ENCODE measurements around the gene ATP11A.

The ATP11A gene

DNA sequence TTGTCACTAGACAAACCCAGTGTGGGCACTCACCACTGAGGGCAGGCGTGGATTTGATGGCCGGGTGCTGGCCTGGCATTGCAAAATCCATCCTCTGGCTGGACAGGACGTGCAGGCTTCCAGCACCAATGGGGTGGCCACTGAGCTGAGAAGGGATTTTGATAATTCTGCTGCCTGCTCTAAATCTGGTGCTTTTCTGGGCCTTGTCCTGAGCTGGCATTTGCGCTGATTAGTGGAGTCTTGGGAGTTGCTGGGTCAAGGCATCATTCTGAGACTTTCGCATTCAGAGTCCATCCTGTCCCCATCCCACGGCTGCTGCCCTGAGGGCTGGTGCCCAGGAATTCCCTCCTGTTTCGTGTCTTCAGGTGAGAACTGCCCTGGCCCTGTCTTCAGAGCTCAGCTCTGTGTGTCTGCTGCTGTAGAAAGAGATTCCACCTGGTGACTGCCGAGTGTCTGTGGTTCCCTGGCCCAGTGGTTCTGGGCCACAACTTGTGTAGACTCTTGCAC, 213.3 kb downstream of the ATP11A start:
- CTCF ChIA-PET: interaction anchor here (0.7 kb wide), 1 partner anchor 29 kb away, joined by 3 read pairs; no protein-coding TSS in a partner anchor
- TF ChIP-seq, protein P1, sequence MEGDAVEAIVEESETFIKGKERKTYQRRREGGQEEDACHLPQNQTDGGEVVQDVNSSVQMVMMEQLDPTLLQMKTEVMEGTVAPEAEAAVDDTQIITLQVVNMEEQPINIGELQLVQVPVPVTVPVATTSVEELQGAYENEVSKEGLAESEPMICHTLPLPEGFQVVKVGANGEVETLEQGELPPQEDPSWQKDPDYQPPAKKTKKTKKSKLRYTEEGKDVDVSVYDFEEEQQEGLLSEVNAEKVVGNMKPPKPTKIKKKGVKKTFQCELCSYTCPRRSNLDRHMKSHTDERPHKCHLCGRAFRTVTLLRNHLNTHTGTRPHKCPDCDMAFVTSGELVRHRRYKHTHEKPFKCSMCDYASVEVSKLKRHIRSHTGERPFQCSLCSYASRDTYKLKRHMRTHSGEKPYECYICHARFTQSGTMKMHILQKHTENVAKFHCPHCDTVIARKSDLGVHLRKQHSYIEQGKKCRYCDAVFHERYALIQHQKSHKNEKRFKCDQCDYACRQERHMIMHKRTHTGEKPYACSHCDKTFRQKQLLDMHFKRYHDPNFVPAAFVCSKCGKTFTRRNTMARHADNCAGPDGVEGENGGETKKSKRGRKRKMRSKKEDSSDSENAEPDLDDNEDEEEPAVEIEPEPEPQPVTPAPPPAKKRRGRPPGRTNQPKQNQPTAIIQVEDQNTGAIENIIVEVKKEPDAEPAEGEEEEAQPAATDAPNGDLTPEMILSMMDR (IDR thresholded peaks at IDR 0.05; ENCODE audit: insufficient read depth, low read length, missing control alignments): no peak
- POLR2A ChIA-PET: no interaction called here
- H3K4me3 ChIP-seq (ENCODE audit: low read depth, low read length): no peak overlapping the region
- no peak for DNase-seq (ENCODE audit: low read depth, low spot score)

DNA sequence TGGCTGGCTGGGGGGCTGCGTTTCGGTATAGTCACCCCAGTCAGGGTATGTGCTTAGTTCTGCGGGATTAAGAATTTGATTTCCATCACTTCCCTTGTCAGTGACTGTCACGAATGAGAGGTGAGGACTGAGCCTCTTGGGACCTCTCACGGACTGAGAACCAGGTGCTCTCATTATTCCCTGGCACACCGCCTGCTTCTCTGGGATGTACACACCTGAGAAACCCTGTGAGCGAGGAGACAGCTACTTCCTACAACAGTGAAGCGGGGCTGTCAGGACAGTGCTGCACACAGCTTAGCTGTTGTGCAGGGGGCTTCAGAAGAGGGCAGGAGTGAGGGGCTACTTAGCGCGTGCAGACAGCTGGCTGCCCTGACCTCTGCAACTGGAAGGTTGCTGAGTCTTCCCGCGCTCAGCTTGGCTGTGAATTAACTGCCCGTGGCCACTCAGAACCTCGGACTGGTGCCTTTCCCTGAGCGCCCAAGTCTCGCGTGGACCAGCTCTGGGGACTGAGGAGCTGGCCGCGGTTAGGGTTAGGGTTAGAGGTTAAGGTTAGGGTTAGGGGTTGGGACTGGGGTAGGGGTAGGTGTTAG, 213.9 kb downstream of the ATP11A start:
- TF ChIP-seq, protein P1 (IDR thresholded peaks at IDR 0.05; ENCODE audit: insufficient read depth, low read length, missing control alignments): no peak
- DNase-seq (ENCODE audit: low read depth, low spot score): no peak
- CTCF ChIA-PET: interaction anchor here (1.0 kb wide), 1 partner anchor 297 kb away, joined by 3 read pairs; no protein-coding TSS in a partner anchor
- H3K4me3 ChIP-seq (ENCODE audit: low read depth, low read length): no peak overlapping the region
- POLR2A ChIA-PET: no interaction called here

DNA sequence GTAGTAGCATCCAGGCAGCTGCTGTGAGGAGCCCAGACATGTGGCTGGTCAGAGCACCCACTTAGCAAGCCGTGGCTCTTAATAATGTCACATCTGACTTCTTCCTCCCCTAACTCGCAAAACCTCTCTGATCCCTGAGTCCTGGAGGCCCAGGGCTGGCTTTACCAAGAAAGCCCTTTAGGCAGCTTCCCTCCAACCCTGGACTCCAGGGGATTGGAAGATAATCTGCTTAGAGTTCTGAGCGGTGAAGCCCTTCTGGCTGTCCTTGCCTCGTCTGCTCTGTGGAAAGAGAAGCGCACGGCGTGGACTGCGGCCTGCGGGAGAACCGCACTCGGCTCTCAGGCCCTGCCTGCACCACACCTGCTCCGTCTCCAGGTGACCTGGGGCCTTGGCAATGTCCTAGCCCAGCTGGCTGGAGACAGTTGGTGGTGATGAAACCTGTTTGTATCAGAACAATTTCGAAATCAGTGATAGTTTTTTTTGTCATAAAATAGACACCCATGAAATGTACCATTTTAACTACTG, 214.7 kb downstream of the ATP11A start:
- POLR2A ChIA-PET: no interaction called here
- CTCF ChIA-PET: interaction anchor here (0.6 to 1.0 kb wide), 2 partner anchors 298 to 474 kb away, joined by 3 read pairs; no protein-coding TSS in a partner anchor
- TF ChIP-seq, protein P1 (IDR thresholded peaks at IDR 0.05; ENCODE audit: insufficient read depth, low read length, missing control alignments): no peak
- no peak overlapping the region for H3K4me3 ChIP-seq (ENCODE audit: low read depth, low read length)
- no peak for DNase-seq (ENCODE audit: low read depth, low spot score)

DNA sequence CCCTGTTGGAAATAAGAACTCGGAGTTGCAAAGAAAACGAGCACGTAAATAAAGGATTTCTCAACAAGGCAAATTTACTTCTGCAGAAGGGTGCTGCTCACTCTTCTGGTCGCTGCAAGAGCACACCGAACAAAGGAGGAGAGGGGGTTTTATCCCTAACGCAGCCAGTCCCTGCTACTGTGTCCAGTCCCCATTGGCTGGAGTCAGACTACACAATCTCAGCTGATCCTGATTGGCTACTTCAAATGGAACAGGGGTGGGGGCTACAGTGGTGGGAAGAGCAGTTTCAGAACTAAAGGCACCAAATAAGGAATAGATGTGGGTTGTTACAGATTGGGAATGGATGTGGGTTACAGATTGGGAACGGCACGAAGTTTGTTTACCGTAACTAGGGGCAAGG, 215.2 kb downstream of the ATP11A start:
- no peak for DNase-seq (ENCODE audit: low read depth, low spot score)
- CTCF ChIA-PET: no interaction called here
- no peak overlapping the region for H3K4me3 ChIP-seq (ENCODE audit: low read depth, low read length)
- TF ChIP-seq, protein P1 (IDR thresholded peaks at IDR 0.05; ENCODE audit: insufficient read depth, low read length, missing control alignments): no peak
- POLR2A ChIA-PET: no interaction called here

DNA sequence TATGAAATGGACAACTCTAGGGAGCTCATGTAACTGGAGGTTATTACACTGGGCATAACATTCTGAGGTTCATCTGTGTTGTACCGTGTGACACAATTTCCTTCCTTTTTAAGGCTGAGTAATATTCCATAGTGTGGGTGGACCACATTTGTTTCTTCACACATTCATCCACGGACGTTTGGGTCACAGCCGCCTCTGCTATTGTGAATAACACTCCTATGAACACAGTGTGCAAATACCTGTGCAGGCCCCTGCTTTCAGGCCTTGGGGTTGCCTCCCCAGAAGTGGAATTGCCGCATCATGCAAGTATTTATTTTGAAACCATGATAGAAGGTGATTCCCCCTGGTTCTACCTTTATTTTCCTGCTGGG, 215.8 kb downstream of the ATP11A start:
- no peak overlapping the region for H3K4me3 ChIP-seq (ENCODE audit: low read depth, low read length)
- POLR2A ChIA-PET: no interaction called here
- no peak for DNase-seq (ENCODE audit: low read depth, low spot score)
- TF ChIP-seq, protein P1 (IDR thresholded peaks at IDR 0.05; ENCODE audit: insufficient read depth, low read length, missing control alignments): no peak
- CTCF ChIA-PET: no interaction called here

DNA sequence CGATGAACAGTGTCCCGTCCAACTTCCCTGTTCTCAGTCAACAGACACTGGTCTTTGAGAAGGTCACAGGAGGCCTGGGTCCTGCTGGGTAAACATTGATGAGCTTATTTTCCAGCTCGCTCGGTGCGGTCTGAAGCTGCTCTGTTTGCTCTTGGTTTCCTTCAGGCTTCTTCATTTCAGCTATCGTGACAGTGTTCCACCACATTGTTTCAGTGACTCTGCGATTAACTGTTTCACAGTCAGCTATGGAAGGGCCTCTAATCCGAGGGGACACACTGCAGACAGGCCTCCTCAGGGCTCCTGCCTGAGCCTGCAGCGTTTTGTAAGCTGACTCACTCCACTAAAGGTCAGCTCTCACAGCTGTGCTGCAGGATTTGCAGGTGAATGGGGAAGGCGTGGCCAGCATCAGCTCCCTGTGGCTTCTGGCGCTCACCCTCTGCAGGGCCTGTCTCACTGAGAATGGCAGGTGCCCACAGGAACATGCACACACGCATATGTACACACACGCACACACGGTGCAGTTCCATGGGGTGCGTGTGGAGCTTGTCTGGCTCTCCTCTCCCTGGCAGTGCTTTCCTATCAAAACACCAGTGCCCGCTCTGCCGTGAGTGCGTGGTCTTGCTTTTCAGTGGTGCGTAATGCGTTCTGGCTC, 216.3 kb downstream of the ATP11A start:
- no peak overlapping the region for H3K4me3 ChIP-seq (ENCODE audit: low read depth, low read length)
- CTCF ChIA-PET: no interaction called here
- no peak for DNase-seq (ENCODE audit: low read depth, low spot score)
- POLR2A ChIA-PET: no interaction called here
- TF ChIP-seq, protein P1 (IDR thresholded peaks at IDR 0.05; ENCODE audit: insufficient read depth, low read length, missing control alignments): no peak

All from AG04449 (cell line).